GM12801 (cell line): ENCODE results near the gene HYOU1.

ENCODE experiments used
- CTCF ChIP-seq: IDR thresholded peaks from one replicate; pipeline ENCODE4 v1.5.1; 2011; ENCODE audit warnings: control low read depth; ENCODE audit not compliant: insufficient read length; ENCODE audit errors: extremely low read depth

Gene HYOU1

GRCh38 chr11:119055901-119056300, 1.1 kb downstream of the HYOU1 start:
- no peak for TF ChIP-seq CTCF

- TF ChIP-seq CTCF = no peak
These were observed 2.6 kb downstream of the HYOU1 start for GRCh38 chr11:119054418-119054817.

- no peak for TF ChIP-seq CTCF
These were observed 4.7 kb downstream of the HYOU1 start for GRCh38 chr11:119052163-119052814.

GRCh38 chr11:119051440-119052162, 5.4 kb downstream of the HYOU1 start:
- TF ChIP-seq CTCF = no peak

GRCh38 chr11:119049081-119049480, 7.9 kb downstream of the HYOU1 start:
- no peak for TF ChIP-seq CTCF

GRCh38 chr11:119048644-119049043, 8.4 kb downstream of the HYOU1 start:
- no peak for TF ChIP-seq CTCF

GRCh38 chr11:119047205-119047604, 9.8 kb downstream of the HYOU1 start:
- TF ChIP-seq CTCF = no peak
